SW 1271 (cell line): ENCODE data around the gene LRMDA.

Experiments
- DNase-seq, 2 experiments: peaks; one replicate each; lab custom pipeline; 2025; lab: John Stamatoyannopoulos, UW

LRMDA gene

GRCh38 chr10:76398043-76398710 lies 966.8 kb downstream of the LRMDA start:
- no peak for DNase-seq

GRCh38 chr10:76399226-76399625 lies 967.8 kb downstream of the LRMDA start:
- DNase-seq, result no peak

GRCh38 chr10:76401006-76401405 lies 969.6 kb downstream of the LRMDA start:
- no peak for DNase-seq

DNA sequence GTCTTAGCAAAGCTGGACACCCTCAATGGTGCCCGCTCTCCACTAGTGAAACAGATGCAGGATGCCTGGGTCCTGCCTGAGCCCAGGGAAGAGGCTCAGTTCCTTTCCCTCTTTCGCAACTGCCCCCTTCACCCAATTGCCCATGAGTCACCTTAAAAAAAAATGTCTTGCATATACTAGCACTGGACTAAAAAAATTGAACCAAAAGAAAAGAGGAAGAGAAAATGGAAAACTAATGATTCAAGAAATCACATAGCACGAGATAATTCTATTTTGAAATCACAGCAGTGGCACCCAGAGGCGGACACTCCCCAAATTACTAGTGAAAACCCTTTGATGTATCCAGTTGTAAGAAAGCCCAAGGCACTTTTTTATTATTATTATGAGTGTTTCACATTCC lies 972.5 kb downstream of the LRMDA start:
- DNase-seq, result no peak

GRCh38 chr10:76404531-76404930 lies 973.1 kb downstream of the LRMDA start:
- no peak for DNase-seq

DNA sequence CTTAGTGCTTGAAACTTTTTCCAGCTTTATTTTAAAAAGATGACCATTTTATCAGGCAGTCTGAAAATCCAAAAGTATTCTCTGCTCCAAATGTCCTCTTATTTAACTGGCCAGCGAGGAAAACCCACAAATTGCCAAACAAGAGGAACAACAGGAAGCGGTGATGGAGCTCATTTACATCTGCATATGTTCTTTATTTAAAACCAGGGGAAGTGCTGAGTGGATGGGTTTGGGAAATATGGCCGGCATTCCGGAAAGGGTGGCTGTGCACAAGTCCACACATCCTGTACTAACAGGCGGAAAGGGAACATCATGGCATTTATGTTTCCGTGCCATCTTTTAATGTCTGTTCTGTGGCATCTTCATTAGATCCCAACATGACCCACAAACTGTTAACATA lies 974.5 kb downstream of the LRMDA start:
- no peak for DNase-seq

DNA sequence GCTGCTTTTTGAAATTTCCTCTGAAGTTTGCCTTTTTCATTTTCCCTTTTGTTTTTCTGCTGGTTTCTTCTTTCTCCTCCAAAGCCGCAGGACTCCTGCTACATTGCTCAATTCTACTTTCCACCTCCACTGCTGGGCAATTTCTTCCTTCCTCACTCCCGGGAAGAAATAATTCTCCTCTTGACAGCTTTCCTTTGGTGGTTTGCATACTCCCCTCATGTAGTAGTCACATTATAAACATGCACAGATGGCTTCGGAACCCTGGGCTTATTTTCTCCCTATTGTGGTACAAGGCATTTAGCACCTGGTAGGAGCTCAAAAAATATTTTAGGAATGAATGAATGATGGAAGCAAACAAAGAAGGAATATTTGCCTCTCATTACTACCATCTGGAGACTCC lies 977.2 kb downstream of the LRMDA start:
- DNase-seq, result no peak

- DNase-seq, result no peak
These were observed 980.5 kb downstream of the LRMDA start for GRCh38 chr10:76411729-76412435.

DNA sequence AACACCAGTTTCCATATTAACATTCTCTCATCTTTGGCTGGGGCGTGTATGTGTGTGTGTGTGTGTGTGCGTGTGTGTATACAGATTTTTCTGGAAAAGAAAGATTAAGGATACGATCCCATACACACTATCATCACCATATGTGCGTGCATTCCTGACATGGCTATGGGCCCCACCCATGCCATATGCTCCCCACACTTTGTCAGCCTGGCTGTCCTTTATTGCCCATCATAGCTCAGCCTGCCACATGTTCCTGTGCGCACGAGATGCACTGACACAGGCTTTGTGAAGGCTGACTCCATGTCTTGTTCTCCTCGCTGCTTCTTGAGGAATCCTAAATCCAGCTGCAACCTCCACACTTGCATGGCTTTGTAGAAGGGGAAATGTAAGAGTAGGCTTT lies 984.1 kb downstream of the LRMDA start:
- DNase-seq, result no peak

GRCh38 chr10:76416642-76417041 lies 985.2 kb downstream of the LRMDA start:
- DNase-seq, result no peak

DNA sequence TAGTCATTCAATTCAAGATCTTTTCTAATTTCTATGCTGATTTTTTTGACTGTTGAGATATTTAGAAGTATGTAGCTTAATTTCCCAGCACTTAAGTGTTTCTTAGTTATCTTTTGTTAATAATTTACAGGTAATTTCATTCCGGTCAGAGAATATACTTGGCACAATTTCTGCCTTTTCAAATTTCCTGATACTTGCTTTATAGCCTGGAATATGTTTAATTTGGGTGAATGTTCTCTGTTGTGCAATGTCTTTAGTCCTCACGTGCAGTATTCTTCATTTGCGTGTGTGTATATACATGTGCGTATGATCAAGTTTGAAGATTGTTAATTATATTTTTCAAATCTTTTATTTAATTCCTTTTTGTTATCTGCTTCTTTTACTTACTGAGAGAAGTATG lies 989.3 kb downstream of the LRMDA start:
- no peak for DNase-seq

GRCh38 chr10:76422769-76423168 lies 991.3 kb downstream of the LRMDA start:
- DNase-seq, result no peak

GRCh38 chr10:76428551-76429367 lies 997.3 kb downstream of the LRMDA start:
- no peak for DNase-seq

GRCh38 chr10:76429368-76430060 lies 998.1 kb downstream of the LRMDA start:
- no peak for DNase-seq

GRCh38 chr10:76430061-76430645 lies 998.7 kb downstream of the LRMDA start:
- no peak for DNase-seq

DNA sequence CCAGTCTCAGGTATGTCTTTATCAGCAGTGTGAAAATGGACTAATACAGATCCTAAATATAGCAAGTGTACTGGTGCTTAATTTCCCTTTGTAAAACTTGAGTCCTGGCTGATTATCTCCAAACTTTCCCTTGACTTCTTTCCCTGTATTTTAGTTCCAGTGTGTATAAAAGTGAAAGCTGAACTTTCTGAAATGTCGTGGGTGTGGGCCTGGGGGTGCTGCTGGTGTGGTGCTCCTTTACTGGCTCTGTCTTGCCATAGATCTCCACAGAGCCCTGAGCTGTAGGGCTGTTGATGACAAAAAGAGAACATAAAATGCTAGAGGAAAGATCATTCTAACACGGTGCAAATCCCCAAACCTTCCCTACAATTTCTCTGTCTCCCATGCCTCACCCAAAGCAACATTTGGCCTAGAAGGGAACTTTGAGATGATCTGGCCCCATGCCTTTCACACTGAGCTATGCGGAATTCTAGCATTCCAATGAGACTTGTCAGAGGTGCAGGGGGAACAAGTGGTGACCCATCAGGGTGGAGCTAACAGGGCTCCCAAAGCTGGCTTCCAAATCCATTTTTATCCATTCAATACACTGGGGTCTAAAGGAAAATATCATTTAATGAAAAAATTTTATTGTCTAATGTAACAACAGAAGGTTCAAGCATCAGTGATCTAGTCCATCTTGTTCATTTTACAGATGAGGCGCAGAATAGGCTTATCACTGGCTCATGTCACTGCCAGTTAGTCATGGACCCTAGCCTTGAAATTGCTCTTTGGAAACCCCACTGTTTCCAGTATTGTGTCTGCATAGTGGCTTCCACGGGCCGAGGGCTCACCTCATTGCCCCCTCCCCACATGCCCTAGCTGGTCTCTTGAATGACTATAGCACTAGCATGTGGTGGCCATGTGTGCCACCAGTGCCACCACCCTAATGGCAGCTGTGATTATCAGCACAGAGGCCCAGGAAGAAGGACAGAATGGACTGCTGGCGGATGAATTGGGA lies 1000.9 kb downstream of the LRMDA start:
- DNase-seq, result no peak

DNA sequence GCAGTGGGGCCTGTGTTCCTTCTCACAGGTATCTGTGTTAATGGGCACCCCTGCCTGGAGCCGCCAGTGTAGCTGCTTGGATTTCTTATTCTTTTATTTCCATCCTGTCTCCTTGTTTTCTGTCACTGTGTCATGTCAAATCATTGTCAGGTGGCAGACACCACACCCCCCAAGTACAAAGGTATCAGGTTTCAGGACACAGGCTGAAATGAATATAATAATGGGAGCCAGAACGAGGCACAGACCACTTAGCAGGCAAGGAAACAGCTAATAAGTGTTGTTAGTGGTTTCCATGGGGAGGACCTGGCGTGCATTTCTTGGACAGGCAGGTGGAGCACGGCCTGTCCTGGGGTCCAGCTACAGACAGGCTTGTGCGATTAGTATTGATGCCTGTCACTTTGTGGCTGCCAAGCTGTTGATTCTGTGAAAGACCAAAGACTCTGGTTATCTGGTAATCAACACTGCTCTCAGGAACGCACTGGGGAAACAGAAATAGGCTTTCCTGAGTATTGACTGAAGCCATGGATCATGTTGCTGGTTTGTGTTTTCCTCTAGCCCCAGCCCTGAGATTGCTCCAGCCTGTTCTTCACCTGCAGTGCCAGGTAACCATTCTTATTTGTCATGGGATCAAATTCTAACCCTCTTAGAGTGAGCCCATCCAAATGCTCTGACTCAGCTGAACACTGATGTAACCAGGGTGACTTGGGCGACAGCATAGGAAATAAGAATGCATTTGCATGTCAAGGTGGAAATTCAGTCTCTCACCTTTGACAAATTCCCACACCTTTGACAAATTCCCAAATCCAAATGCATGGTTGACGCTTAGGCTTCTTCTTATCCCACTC lies 1002.0 kb downstream of the LRMDA start:
- DNase-seq, result no peak

DNA sequence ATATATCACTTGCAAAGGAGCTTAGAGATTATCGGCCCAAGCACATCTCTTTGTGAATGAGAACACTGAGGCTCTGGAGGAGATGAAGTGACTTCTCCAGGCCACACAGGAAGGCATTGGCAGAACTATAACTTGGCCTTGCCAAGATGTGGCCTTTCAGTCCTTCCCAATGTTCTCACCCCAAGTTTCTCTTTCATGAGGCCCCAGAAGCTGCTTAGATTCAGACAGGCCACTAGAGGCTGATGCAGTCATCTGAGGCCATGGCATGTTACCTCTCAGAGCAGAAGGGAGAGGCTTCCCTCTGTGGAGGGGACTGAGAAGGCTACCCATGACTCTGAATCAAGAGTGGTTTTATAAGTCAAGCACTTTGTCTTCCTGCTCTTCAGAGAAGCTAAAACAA lies 1003.7 kb downstream of the LRMDA start:
- no peak for DNase-seq

GRCh38 chr10:76436401-76436811 lies 1005.0 kb downstream of the LRMDA start:
- DNase-seq, result no peak

DNA sequence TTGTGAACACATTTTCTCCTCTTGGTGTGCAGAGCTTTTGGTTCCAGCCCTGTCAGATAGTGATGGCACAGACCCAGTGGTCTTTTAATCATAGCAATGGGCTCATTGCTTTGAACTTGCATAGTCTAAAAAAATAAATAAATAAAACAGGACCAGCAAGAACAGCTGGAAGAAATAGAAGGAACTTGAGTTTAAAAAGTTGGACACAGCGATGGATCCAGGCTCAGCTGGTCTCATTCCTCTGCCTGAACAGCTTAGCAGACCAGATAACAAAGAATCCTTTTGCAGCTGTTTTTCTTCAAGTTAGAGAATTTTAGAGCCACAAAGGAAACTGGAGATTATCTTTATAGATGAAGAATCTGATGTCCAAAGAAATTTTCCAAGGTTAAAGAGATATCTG lies 1005.6 kb downstream of the LRMDA start:
- DNase-seq, result no peak
